Fibroblast of villous mesenchyme (primary cell): Measurements from ENCODE around the gene EIF2S1. TPM values are rescaled to one million over a fixed set of nuclear protein-coding genes. Genes with fewer than 3 reads are reported as not detected.

Experiments
- DNase-seq: peaks from one replicate; pipeline ENCODE4 v3.0.0-alpha.2; 2010; ENCODE audit warnings: low read depth
- H3K4me3 ChIP-seq: 2 replicates; pipeline ENCODE4 v1.5.1; 2011; ENCODE audit warnings: low read depth, mild to moderate bottlenecking, low read length
- CTCF ChIP-seq: IDR thresholded peaks from 2 replicates; pipeline ENCODE4 v1.5.1; 2012; ENCODE audit warnings: low read depth, mild to moderate bottlenecking, low read length; ENCODE audit not compliant: insufficient read depth
- total RNA-seq: library from RNA; depleted of rRNA; stranded (reverse); fragments of >200 nt; gene quantifications from 2 replicates; pipeline ENCODE4 v1.2.3, GENCODE V29; 2012

Gene EIF2S1
- total RNA-seq, 1 donor = 221 TPM

GRCh38 chr14:67389811-67390534 lies 29.8 kb downstream of the EIF2S1 start:
- no peak overlapping the region for H3K4me3 ChIP-seq
- peak; percentile 8 for TF ChIP-seq CTCF
- DNase-seq = no peak

GRCh38 chr14:67391268-67391667 lies 31.1 kb downstream of the EIF2S1 start:
- DNase-seq = no peak
- no peak overlapping the region for H3K4me3 ChIP-seq
- no peak for TF ChIP-seq CTCF

GRCh38 chr14:67392123-67392522 lies 32.0 kb downstream of the EIF2S1 start:
- TF ChIP-seq CTCF = no peak
- no peak overlapping the region for H3K4me3 ChIP-seq
- no peak for DNase-seq

- no peak for DNase-seq
- no peak overlapping the region for H3K4me3 ChIP-seq
- no peak for TF ChIP-seq CTCF
These were observed 32.7 kb downstream of the EIF2S1 start for GRCh38 chr14:67392800-67393199.

DNA sequence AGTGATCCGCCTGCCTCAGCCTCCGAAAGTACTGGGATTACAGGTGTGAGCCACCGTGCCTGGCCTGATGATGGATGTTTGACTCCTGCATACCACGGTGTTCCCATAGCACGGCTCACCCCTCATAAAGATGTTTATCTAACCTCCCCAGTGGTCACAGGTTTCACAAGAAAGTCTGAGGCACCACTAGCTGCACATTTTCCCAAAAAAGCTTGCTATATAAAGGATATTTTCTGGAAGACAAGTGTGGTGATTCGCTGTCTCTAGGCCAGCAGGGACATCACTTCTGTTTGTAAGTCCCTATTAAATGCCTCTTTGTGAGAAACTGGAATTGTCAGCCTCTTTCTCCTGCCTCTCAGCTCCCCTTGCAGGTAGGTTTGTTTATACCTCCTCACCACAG lies 33.6 kb downstream of the EIF2S1 start:
- TF ChIP-seq CTCF = no peak
- DNase-seq = peak; percentile 19
- H3K4me3 ChIP-seq = no peak overlapping the region

DNA sequence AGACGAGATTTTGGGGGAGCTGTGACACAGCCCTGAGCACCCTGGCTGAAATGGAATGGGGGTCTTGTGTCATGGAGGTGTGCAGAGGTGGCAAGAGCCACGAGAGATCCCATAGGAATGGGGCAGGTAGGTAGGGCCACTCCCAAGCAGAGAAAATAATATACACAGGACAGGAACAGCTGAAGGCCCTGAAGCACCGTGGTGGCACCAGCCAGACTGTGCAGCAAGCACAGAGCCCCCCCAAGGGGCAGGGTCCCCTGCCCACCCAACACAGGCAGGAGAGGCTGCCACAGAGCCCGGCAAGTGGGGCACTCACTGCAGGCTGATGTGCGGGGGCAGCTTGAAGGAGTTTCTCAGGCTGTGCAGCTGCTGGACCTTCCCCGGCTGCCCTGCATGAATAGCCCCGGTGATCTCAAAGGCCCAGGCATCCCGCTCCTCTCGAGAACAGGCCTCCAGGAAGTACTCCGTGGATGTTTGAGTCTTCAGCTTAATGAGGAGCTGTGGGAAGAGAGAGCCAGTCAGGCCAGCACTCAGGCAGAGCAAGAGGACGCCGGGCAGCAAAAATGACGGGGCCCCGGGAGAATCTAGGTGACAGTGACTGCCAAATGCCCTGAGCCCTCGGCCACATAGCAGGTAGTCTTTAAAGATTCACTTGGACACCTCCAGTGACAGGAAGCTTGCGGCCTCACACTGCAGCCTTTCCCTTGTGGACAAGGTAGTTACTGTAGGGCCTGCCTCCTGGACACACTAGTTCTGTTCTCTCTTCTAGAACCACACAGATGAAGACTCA lies 35.2 kb downstream of the EIF2S1 start:
- no peak overlapping the region for H3K4me3 ChIP-seq
- no peak for TF ChIP-seq CTCF

More for the DNA sequence above, 35.2 kb downstream of the EIF2S1 start:
- no peak for DNase-seq
